SU-DHL-6 (cell line): ENCODE data around the gene HEATR3.

Experiments
- H2AFZ ChIP-seq: fragments of 200-600 bp; sonication (generic); 2 replicates; pipeline ENCODE4 v1.6.1; 2014; ENCODE audit warnings: low read depth, mild to moderate bottlenecking, moderate library complexity, mixed read lengths, antibody characterized with exemption, low read length; ENCODE audit not compliant: severe bottlenecking
- H3F3A ChIP-seq: fragments of 200-600 bp; shearing (Covaris generic); 2 replicates; pipeline ENCODE4 v1.6.0; 2016; ENCODE audit warnings: antibody characterized with exemption, mild to moderate bottlenecking; ENCODE audit not compliant: insufficient read depth
- H3K27ac ChIP-seq: fragments of 200-600 bp; sonication (generic); 2 replicates; pipeline ENCODE4 v1.5.1; 2016; ENCODE audit warnings: low read depth, mild to moderate bottlenecking, low read length, moderate library complexity, mixed read lengths
- H3K27me3 ChIP-seq: fragments of 200-600 bp; sonication (generic), shearing (Covaris generic); 2 replicates; pipeline ENCODE4 v1.6.0; 2014; ENCODE audit warnings: mild to moderate bottlenecking, low read length
- H3K36me3 ChIP-seq: fragments of 200-600 bp; sonication (generic); 2 replicates; pipeline ENCODE4 v1.6.1; 2014; ENCODE audit warnings: mild to moderate bottlenecking, low read length, mixed read lengths
- H3K4me2 ChIP-seq: fragments of 300-600, 200-600 bp; shearing (Covaris generic), sonication (generic); 2 replicates; pipeline ENCODE4 v1.6.0; 2014; ENCODE audit warnings: low read length, low read depth, mild to moderate bottlenecking; ENCODE audit not compliant: poor library complexity, severe bottlenecking
- H3K4me3 ChIP-seq: fragments of 200-600 bp; sonication (generic); 2 replicates; pipeline ENCODE4 v1.5.1; 2014; ENCODE audit warnings: antibody characterized with exemption, low read length, mild to moderate bottlenecking, mixed read lengths; ENCODE audit not compliant: insufficient read depth, poor library complexity, severe bottlenecking
- H3K79me2 ChIP-seq: fragments of 200-600 bp; sonication (generic); 2 replicates; pipeline ENCODE4 v1.6.1; 2014; ENCODE audit warnings: mild to moderate bottlenecking, low read length, moderate library complexity; ENCODE audit not compliant: insufficient read depth
- H3K9ac ChIP-seq: fragments of 200-600 bp; sonication (generic); 2 replicates; pipeline ENCODE4 v1.7.0; 2014; ENCODE audit warnings: mild to moderate bottlenecking, low read length
- H3K9me2 ChIP-seq: fragments of 200-600 bp; sonication (generic); replicated peaks from 2 replicates; pipeline ENCODE4 v1.6.1; 2014; ENCODE audit warnings: low read length; ENCODE audit not compliant: insufficient read depth
- H3K9me3 ChIP-seq: fragments of 200-600 bp; sonication (generic); 2 replicates; pipeline ENCODE4 v1.6.1; 2014; ENCODE audit warnings: low read length, mixed read lengths; ENCODE audit not compliant: insufficient read depth
- H4K20me1 ChIP-seq: fragments of 200-600 bp; sonication (generic); 2 replicates; pipeline ENCODE4 v1.6.1; 2014; ENCODE audit warnings: low read depth, mild to moderate bottlenecking, antibody characterized with exemption, low read length, moderate library complexity, mixed read lengths
- CTCF ChIP-seq: fragments of 200-600 bp; sonication (generic); IDR thresholded peaks from one replicate; pipeline ENCODE4 v1.5.1; 2017; ENCODE audit warnings: antibody characterized with exemption, mild to moderate bottlenecking, low read length, moderate library complexity; ENCODE audit not compliant: insufficient read depth, poor library complexity, severe bottlenecking
- EZH2phosphoT487 ChIP-seq: fragments of 200-600 bp; sonication (generic), shearing (Covaris generic); conservative IDR thresholded peaks from 2 replicates; pipeline ENCODE4 v1.6.1; 2018; ENCODE audit warnings: mild to moderate bottlenecking, antibody characterized with exemption, low read length, moderate library complexity, mixed read lengths

The HEATR3 gene

GRCh38 chr16:50121721-50122445 is 56.1 kb downstream of the HEATR3 start:
- no peaks in the 10 kb centered on the region for H3K9me2 ChIP-seq
- no peak overlapping the region for H3K4me2 ChIP-seq
- H3K27ac ChIP-seq, result no peak overlapping the region
- H3K9me3 ChIP-seq, result no peaks in the 10 kb centered on the region
- H3K36me3 ChIP-seq, result no peaks in the 10 kb centered on the region
- no peak overlapping the region for H3K9ac ChIP-seq
- no peak overlapping the region for H3K4me3 ChIP-seq
- TF ChIP-seq CTCF (no peak), EZH2phosphoT487 (no peak)
- no peaks in the 10 kb centered on the region for H4K20me1 ChIP-seq
- H3K79me2 ChIP-seq, result no peaks in the 10 kb centered on the region
- H3F3A ChIP-seq, result no peaks in the 10 kb centered on the region
- H3K27me3 ChIP-seq, result no peaks in the 10 kb centered on the region
- H2AFZ ChIP-seq, result no peak overlapping the region

GRCh38 chr16:50123417-50123816 is 57.6 kb downstream of the HEATR3 start:
- H3K27ac ChIP-seq, result no peak overlapping the region
- no peaks in the 10 kb centered on the region for H3K36me3 ChIP-seq
- H3K4me2 ChIP-seq, result no peak overlapping the region
- H4K20me1 ChIP-seq, result no peaks in the 10 kb centered on the region
- H3K79me2 ChIP-seq, result no peaks in the 10 kb centered on the region
- H2AFZ ChIP-seq, result no peak overlapping the region
- H3K9me2 ChIP-seq, result no peaks in the 10 kb centered on the region
- no peak overlapping the region for H3K9ac ChIP-seq
- H3F3A ChIP-seq, result no peaks in the 10 kb centered on the region
- TF ChIP-seq EZH2phosphoT487 (no peak), CTCF (no peak)
- H3K9me3 ChIP-seq, result no peaks in the 10 kb centered on the region
- H3K4me3 ChIP-seq, result no peak overlapping the region
- H3K27me3 ChIP-seq, result no peaks in the 10 kb centered on the region

- no peaks in the 10 kb centered on the region for H3K9me3 ChIP-seq
- H3K27me3 ChIP-seq, result no peaks in the 10 kb centered on the region
Observed at GRCh38 chr16:50124769-50125168, 59.0 kb downstream of the HEATR3 start.

More at GRCh38 chr16:50124769-50125168, 59.0 kb downstream of the HEATR3 start:
- H3K4me2 ChIP-seq, result no peak overlapping the region
- no peaks in the 10 kb centered on the region for H3K9me2 ChIP-seq
- no peaks in the 10 kb centered on the region for H4K20me1 ChIP-seq
- no peaks in the 10 kb centered on the region for H3F3A ChIP-seq
- H3K36me3 ChIP-seq, result no peaks in the 10 kb centered on the region
- H3K9ac ChIP-seq, result no peak overlapping the region
- no peak overlapping the region for H3K27ac ChIP-seq
- H3K79me2 ChIP-seq, result no peaks in the 10 kb centered on the region
- H3K4me3 ChIP-seq, result no peak overlapping the region
- TF ChIP-seq EZH2phosphoT487 (no peak), CTCF (no peak)
- no peak overlapping the region for H2AFZ ChIP-seq
